Stimulated activated CD4-positive, alpha-beta T cell treated with anti-CD3 and anti-CD28 coated beads, Interleukin-4, amount 100 ng/mL, for 1 hour (primary cell): ENCODE data around the gene UBR1.
"Not testable (repeated sequence)": the region's sequence is repeated elsewhere in the genome, so short reads cannot be mapped to it uniquely, and the experiment has no call there.

Experiments
- DNase-seq: peaks from one replicate; pipeline ENCODE4 v3.0.0-alpha.2; 2020

Gene UBR1

GRCh38 chr15:43105778-43106485, at the start of gene UBR1:
TSS of gene UBR1 (minus strand) at chr15:43106038. CDS start at chr15:43106022, 16 bp downstream.
- DNase-seq: peak; percentile 87

GRCh38 chr15:43153269-43153668, 47.4 kb upstream of the UBR1 start:
- DNase-seq: no peak

GRCh38 chr15:43151688-43152087, 45.9 kb upstream of the UBR1 start:
- DNase-seq: no peak

- no peak for DNase-seq
Measured at GRCh38 chr15:43150191-43150929, 44.5 kb upstream of the UBR1 start.

GRCh38 chr15:43146184-43146583, 40.3 kb upstream of the UBR1 start:
- DNase-seq: no peak

GRCh38 chr15:43144512-43144911, 38.7 kb upstream of the UBR1 start:
- DNase-seq: no peak

GRCh38 chr15:43143203-43143941, 37.5 kb upstream of the UBR1 start:
- DNase-seq: no peak

GRCh38 chr15:43135351-43135750, 29.5 kb upstream of the UBR1 start:
- DNase-seq: no peak

GRCh38 chr15:43134157-43134635, 28.4 kb upstream of the UBR1 start:
- DNase-seq: no peak

- DNase-seq: peak; percentile 49
Measured at GRCh38 chr15:43133430-43134156, 27.8 kb upstream of the UBR1 start, which contains the start of gene TMEM62. TSS of gene TMEM62 (plus strand) at chr15:43133586. CDS start at chr15:43133803, 217 bp downstream.

GRCh38 chr15:43132830-43133429, 27.1 kb upstream of the UBR1 start:
- DNase-seq: no peak

GRCh38 chr15:43128980-43129335, 23.1 kb upstream of the UBR1 start:
- no peak for DNase-seq

GRCh38 chr15:43128174-43128979, 22.5 kb upstream of the UBR1 start:
- DNase-seq: not testable (repeated sequence)

- DNase-seq: no peak
Measured at GRCh38 chr15:43127752-43128151, 21.9 kb upstream of the UBR1 start.

GRCh38 chr15:43126356-43126755, 20.5 kb upstream of the UBR1 start:
- DNase-seq: no peak

GRCh38 chr15:43125100-43125661, 19.3 kb upstream of the UBR1 start:
- DNase-seq: no peak

GRCh38 chr15:43121863-43122262, 16.0 kb upstream of the UBR1 start:
- DNase-seq: no peak

- no peak for DNase-seq
Measured at GRCh38 chr15:43118829-43119228, 13.0 kb upstream of the UBR1 start.

- DNase-seq: no peak
Measured at GRCh38 chr15:43118286-43118685, 12.4 kb upstream of the UBR1 start.

GRCh38 chr15:43111354-43111753, 5.5 kb upstream of the UBR1 start:
- no peak for DNase-seq

- no peak for DNase-seq
Measured at GRCh38 chr15:43107751-43108150, 1.9 kb upstream of the UBR1 start.
